Liver (tissue), 3 donors: ENCODE results near the gene WASF2.
A peak's percentile ranks its signal among the peaks of the same experiment; 100 is the strongest.

Source experiments
- JUND ChIP-seq, 2 donors: IDR thresholded peaks; 2 replicates each; pipeline ENCODE4 v1.6.1; 2016; ENCODE audit warnings: antibody characterized with exemption in 2 of 2
- SP1 ChIP-seq: IDR thresholded peaks from 2 replicates; pipeline ENCODE4 v1.6.1; 2018; ENCODE audit warnings: antibody characterized with exemption, mild to moderate bottlenecking
- TAF1 ChIP-seq: conservative IDR thresholded peaks from 2 replicates; pipeline ENCODE4 v1.6.1; 2016; ENCODE audit warnings: antibody characterized with exemption, mild to moderate bottlenecking
- TF ChIP-seq, protein P1 (sequence below): fragments of 150-350 bp; IDR thresholded peaks from 2 replicates; pipeline ENCODE4 v1.5.1; 2017; ENCODE audit warnings: improper control_type of control experiment, low read depth, low read length; ENCODE audit not compliant: missing input control
- TF ChIP-seq, protein P2 (sequence below): IDR thresholded peaks from 2 replicates; pipeline ENCODE4 v1.6.1; 2016; ENCODE audit warnings: antibody characterized with exemption
- TF ChIP-seq, protein P3 (sequence below): IDR thresholded peaks from 2 replicates; pipeline ENCODE4 v1.6.1; 2016; ENCODE audit warnings: antibody characterized with exemption
- donor health status: healthy.
- donor health status: healthy.

- TF ChIP-seq, protein P1, sequence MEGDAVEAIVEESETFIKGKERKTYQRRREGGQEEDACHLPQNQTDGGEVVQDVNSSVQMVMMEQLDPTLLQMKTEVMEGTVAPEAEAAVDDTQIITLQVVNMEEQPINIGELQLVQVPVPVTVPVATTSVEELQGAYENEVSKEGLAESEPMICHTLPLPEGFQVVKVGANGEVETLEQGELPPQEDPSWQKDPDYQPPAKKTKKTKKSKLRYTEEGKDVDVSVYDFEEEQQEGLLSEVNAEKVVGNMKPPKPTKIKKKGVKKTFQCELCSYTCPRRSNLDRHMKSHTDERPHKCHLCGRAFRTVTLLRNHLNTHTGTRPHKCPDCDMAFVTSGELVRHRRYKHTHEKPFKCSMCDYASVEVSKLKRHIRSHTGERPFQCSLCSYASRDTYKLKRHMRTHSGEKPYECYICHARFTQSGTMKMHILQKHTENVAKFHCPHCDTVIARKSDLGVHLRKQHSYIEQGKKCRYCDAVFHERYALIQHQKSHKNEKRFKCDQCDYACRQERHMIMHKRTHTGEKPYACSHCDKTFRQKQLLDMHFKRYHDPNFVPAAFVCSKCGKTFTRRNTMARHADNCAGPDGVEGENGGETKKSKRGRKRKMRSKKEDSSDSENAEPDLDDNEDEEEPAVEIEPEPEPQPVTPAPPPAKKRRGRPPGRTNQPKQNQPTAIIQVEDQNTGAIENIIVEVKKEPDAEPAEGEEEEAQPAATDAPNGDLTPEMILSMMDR: peak; percentile 95
- TF ChIP-seq SP1: no peak
- TF ChIP-seq TAF1: no peak
- TF ChIP-seq, protein P2, sequence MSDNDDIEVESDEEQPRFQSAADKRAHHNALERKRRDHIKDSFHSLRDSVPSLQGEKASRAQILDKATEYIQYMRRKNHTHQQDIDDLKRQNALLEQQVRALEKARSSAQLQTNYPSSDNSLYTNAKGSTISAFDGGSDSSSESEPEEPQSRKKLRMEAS: no peak
- TF ChIP-seq, protein P3, sequence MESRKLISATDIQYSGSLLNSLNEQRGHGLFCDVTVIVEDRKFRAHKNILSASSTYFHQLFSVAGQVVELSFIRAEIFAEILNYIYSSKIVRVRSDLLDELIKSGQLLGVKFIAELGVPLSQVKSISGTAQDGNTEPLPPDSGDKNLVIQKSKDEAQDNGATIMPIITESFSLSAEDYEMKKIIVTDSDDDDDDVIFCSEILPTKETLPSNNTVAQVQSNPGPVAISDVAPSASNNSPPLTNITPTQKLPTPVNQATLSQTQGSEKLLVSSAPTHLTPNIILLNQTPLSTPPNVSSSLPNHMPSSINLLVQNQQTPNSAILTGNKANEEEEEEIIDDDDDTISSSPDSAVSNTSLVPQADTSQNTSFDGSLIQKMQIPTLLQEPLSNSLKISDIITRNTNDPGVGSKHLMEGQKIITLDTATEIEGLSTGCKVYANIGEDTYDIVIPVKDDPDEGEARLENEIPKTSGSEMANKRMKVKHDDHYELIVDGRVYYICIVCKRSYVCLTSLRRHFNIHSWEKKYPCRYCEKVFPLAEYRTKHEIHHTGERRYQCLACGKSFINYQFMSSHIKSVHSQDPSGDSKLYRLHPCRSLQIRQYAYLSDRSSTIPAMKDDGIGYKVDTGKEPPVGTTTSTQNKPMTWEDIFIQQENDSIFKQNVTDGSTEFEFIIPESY: no peak
- TF ChIP-seq JUND (IDR thresholded peaks at IDR 0.05): no peak
Observed at GRCh38 chr1:27357281-27358037, 132.5 kb downstream of the WASF2 start.
